GM19193 (cell line): ENCODE measurements around the gene ASTN1.

Experiments used
- POLR2A ChIP-seq: IDR thresholded peaks from 4 replicates; pipeline ENCODE4 v1.6.1; 2011; ENCODE audit not compliant: insufficient read depth, insufficient read length; ENCODE audit errors: extremely low read depth

ASTN1 gene

DNA sequence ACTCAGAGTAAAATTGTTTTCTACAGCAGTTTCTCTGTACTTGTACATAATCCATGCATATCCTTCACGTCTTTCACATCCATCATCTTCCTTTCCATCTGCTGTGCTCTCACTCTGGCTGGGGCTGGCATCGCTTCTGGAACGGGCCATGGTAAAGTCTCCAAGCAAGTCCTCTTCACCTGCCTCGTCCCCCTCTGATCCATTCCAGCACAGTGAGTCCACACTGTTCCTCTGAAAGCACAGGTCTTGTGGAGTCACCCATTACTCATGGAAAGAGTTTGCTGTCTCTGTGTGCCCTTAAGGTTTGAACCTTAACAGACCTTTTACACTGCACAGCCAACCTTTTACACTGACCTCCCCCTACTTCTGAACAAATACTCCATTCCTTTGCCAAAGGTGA is 313.6 kb downstream of the ASTN1 start:
- TF ChIP-seq POLR2A: no peak

- TF ChIP-seq POLR2A: no peak
These were observed 315.2 kb downstream of the ASTN1 start for GRCh38 chr1:176849281-176849680.

GRCh38 chr1:176847052-176847451 is 317.5 kb downstream of the ASTN1 start:
- no peak for TF ChIP-seq POLR2A

DNA sequence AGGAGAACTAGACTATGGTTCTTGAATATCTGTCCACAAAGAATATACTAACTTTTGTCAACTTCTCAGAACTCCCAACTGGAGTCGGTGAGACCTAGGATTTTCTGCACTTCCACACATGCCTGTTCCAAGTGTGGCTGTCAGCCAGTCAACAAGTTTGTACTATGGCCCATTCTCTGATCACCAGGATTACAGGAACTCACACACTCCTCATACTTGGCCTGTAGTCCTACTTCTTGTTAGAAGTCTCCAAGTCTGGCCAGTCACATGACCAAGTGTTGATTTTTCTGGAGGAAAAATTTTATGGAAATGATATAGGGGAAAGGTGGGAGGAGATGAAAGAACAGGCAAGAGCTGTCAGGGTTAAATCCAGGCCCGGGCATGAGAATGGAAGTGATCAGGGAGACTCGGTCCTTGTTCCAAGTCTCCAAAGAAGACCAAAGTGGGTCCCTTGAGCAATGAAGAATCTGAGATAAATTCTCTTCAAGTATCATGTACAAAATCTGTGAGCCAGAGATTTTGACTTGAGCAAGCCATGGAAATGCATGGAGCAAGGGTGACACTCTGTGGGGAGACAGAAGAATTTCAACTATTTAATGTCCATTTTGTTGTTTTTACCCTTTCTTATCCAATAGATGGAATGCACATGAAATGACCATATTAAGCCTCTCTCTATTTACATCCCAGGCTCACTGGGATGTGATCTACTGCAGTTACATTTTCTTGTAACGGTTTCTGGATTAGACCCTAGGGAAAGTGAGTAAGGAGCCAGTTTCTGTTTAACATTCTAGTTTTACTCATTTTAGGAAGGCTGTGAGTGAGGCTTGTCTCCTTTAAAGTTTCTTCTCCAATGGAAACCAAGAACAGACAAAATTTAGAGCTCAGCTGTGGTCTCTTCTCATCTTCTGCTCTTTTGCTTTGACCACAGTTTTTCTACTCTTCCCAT is 320.9 kb downstream of the ASTN1 start:
- TF ChIP-seq POLR2A: no peak

DNA sequence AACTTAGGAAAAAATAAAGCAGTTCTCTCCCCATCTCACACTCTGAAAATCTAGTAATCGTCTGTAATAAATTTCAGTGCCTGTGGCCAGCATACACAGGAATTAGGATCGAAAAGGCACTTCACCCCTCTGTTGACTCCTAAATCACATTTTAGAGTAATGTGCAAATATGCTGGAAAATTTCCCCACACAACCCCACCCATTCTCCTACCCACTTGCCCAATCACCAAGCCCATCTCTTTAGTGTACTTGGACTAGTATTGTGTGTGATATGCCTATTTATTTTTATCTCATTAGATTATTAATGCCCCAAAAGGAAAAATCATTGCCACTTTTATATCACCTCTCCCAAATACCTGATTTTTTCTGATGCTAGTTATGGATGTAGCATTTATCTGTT is 323.3 kb downstream of the ASTN1 start:
- no peak for TF ChIP-seq POLR2A

DNA sequence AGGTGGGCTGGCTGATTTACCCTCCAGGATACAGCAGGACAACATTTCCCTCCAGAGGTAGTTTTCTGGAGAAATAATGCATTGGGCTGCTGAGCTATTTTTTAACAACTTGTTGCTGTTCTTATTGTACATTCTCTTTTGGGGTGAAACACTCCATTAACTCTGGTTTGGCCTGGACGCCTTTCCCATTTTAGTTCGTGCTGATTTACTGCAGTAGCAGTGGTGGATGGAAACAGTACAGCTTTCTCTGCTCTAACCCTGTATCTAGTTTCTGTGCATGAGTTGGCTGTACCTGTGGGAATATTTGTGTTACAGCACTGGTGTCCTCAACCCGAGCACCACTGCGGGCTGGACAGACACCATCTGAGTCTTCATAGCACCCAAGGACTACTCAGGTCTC is 325.3 kb downstream of the ASTN1 start:
- TF ChIP-seq POLR2A: no peak

GRCh38 chr1:176838276-176838995 is 326.1 kb downstream of the ASTN1 start:
- no peak for TF ChIP-seq POLR2A

GRCh38 chr1:176837708-176838107 is 326.8 kb downstream of the ASTN1 start:
- no peak for TF ChIP-seq POLR2A

GRCh38 chr1:176831150-176831549 is 333.4 kb downstream of the ASTN1 start:
- no peak for TF ChIP-seq POLR2A

GRCh38 chr1:176829261-176829660 is 335.3 kb downstream of the ASTN1 start:
- TF ChIP-seq POLR2A: no peak

DNA sequence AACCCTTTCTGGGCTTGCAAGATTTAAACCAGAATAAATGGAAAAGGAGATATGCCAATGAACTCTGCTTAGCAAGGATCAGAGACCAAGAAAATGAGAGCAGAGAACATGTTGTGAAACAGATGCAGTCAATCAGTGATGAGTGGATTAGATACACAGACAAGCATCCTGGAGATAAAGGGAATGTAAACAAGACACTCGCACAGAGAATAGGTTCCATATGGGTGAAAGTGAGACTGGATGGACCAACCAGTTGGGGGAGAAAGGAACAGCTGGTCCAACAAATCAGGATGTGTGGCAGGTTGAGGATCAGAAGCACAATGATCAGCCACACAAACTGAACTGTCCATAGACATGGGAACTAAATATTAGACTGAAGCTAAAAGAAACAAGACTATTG is 338.2 kb downstream of the ASTN1 start:
- no peak for TF ChIP-seq POLR2A

DNA sequence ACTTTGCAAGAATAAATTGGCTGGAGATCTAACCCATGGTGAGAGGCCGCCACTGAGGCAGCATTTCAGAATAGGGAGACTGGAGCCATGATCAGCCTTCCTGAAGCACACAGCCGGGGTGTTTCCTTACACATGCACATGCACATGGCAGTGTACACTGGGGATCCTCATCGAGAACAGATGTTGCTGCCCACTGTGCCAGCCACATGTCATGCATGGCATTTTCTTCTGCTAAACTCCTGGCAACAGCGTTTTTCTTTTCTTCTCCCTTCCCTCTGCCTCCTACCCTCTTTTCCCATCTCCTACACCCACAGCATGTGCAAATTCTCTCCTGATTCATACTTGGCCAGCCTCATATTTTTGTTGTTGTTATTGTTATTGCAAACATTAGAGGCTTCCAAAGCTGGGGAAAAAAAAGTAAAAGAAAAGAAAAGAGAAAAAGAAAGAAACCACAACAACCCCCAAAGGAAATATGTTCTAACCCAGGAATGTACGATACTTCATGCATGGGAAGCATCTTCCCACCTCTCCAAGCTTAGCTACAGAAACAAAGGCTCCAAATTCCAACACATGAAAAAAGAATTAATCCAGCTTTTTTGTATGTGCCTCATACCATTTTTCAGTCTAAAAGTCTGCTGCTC is 344.0 kb downstream of the ASTN1 start:
- no peak for TF ChIP-seq POLR2A

DNA sequence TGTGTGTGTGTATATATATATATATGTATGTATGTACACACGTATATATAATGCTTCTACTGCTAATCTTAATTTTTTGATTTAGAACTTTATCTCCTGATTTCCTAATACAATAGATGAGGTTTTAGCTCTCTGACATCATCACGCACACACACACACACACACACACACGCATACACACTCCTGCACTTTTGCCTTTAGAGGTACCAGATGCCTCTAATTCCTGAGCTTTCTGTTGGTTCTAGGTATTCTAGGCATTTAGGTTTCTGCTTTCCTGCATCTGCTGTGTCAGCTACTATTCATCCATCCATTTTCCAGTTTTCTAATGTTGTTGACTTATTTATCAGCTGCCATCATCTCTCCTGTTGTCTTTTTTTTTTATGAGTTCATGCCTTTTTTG is 348.3 kb downstream of the ASTN1 start:
- no peak for TF ChIP-seq POLR2A

DNA sequence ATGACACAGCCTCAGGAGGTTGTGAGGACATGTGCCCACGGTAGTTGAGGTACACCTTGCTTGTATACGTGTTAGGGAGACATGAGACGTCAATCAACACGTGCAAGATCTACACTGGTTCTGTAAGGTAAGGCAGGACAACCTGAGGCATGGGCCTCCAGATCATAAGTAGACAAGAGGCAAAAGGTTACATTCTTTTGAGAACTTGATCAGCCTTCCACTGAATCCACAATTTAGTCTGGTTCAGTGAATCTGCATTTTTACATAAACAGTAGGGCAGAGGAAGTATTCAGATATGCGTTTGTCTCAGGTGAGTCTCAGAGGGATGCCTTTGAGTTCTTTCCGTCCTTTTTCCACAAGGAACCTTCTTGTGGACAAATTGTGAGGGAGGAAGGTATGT is 348.9 kb downstream of the ASTN1 start:
- TF ChIP-seq POLR2A: no peak

DNA sequence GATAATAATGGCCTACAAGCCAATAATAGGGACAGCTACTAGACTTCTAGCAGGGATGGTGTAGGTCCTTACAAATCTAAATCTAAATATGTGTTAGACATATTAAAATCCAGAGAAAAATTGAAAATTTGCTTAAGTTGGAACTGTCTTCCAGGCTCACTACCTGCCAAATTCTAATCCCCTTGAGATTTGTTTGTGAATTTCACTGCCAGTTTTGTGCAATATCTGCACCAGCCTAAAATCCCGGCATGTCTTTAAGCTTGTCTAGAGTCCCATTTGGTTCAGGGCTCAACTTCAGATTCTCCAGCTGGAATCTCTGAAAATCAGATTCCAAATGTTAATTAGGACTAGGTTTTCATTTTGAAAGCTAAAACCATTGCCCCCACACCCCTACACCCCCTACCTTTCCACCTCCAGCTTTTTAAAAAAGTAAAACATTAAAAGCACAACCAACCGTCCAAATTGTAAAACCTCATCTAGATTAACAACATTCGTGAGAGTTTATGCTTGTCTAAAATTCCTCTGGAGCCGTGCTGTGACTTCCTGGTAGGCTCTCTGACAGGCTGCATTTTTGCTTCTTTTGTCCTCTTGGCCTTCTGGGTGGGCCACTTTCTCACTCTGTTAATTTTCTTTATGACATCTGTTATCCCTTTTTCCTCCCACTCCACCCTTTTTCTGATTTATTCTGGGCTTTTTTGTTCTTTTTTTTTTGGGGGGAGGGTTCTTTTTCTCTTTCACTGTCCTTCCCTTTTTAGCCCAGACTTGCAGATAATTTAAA is 352.8 kb downstream of the ASTN1 start:
- no peak for TF ChIP-seq POLR2A
